Activated naive CD4-positive, alpha-beta T cell treated with anti-CD3 and anti-CD28 coated beads, Interleukin-2, amount 50 U/mL, for 72 hours (primary cell): ENCODE data around the gene ARHGAP25. TPM values are rescaled to one million over a fixed set of nuclear protein-coding genes. Genes with fewer than 3 reads are reported as not detected.

Experiments
- ATAC-seq, 2 donors: fragments of 150-1000 bp; cut with Tn5 transposase; 2 replicates each; pipeline ENCODE4 v1.10.0; 2021; ENCODE audit warnings: mild to moderate bottlenecking in 2 of 2, moderate library complexity in 2 of 2
- DNase-seq, 2 donors: peaks; one replicate each; pipeline ENCODE4 v3.0.0; 2021 to 2022; ENCODE audit warnings: low spot score in 2 of 2
- H3K27ac Mint-ChIP-seq, 2 donors: one replicate each; pipeline ENCODE4 v1.8.0; 2022; ENCODE audit warnings: mild to moderate bottlenecking in 2 of 2, mixed read lengths in 2 of 2
- H3K36me3 Mint-ChIP-seq, 2 donors: one replicate each; pipeline ENCODE4 v1.8.0; 2022; ENCODE audit warnings: mixed read lengths in 2 of 2
- H3K9me3 Mint-ChIP-seq, 2 donors: one replicate each; pipeline ENCODE4 v1.8.0; 2022; ENCODE audit warnings: mixed read lengths in 2 of 2
- total RNA-seq, 2 donors: library from RNA; stranded (reverse); gene quantifications; one replicate each; pipeline ENCODE4 v1.2.3, GENCODE V29; 2022

ARHGAP25 gene
- total RNA-seq, 2 donors from 2014 or later, result 37.7 to 43.0 TPM

DNA sequence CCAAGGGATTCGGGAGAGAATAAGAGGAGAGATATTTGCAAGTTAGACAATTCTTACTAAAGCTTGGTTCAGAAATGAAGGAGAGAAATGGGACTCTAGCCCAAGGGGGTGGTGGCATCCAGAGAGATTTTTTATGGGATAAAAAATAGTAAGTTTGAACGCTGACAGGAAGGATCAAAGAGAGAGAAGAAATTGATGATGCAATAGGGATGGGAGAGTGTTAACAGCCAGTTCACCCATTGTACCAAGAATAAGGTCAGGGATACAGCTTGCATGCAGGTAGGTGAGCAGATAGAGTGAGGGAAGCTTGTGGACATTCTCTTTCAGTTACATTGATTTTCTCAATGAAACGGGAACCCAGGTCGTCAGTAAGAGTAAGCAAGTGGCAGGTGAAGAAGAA is 1.2 kb upstream of the ARHGAP25 start:
- no peaks in the 10 kb centered on the region for H3K9me3 Mint-ChIP-seq
- DNase-seq, result no peak
- ATAC-seq, result no peak
- peaks cover 9 to 10% of the 10 kb centered on the region in 2 donors for H3K36me3 Mint-ChIP-seq
- H3K27ac Mint-ChIP-seq, result no peak overlapping the region

DNA sequence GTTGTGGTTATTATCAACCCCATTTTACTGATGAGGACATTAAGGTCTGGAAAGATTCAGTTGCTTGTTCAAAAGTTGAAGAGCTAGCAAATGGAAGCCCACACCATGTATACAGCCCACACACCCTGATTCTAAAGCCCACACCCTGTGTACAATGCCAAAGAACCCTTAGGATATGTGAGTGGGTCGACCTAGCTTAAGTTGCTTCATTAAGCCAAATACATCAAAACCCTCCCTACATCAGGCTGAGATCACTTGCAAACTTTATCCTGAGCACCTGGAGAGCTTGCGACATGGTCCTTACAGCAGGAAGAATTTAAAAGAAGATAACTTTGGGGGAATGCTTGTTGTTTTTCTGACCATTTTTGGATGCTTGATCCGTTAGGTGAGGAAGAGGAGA is 435 bp upstream of the ARHGAP25 start:
- DNase-seq (no peak), ATAC-seq (peak in 1 of 2 donors; percentile 15)
- H3K27ac Mint-ChIP-seq, result no peak overlapping the region
- H3K9me3 Mint-ChIP-seq, result no peaks in the 10 kb centered on the region
- peaks cover 9 to 10% of the 10 kb centered on the region in 2 donors for H3K36me3 Mint-ChIP-seq

DNA sequence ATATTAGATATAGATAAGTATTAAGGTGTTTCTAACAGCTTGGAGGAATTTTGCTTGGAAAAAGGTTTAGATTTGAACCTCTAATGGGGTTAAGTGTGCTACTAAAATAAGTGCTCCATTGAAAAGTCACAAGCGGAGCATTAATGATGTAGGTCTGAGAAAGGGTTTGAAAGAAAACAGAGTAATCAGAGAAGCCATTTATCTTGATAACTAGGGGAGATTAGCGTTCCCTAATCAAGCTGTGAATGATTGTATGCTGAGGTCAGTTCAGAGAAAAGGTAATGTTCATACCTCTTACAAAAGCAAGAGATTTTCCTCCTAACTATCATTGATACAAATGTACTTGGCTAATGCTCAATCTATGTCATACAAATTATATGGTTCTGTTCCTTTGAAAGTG is 1.5 kb downstream of the ARHGAP25 start:
- ATAC-seq, result no peak

DNA sequence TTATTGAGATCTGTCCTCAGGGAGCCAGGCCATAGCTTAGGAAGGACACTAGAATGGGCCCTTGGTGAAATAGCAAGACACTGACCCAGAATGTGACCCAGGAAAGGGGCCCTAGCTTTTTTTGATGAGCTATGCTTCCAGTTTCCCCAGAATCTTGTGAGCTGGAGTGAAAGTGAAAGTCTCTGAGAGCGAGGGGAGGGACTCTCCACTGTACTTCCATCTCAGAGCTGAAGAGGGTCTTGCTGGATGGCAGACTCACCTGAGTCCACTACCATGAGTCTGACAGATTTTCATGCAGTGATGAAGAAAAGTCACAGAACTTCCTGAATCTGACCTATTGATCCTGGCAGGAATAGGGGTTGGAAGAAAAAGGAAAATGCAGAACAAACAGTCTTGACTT is 3.1 kb downstream of the ARHGAP25 start:
- Mint-ChIP-seq H3K27ac (peak overlapping the region; percentile 63 to 89), H3K9me3 (no peaks in the 10 kb centered on the region)
- ATAC-seq, result peak; percentile 31 to 41

More for the DNA sequence above, 1.5 kb downstream of the ARHGAP25 start:
- DNase-seq, result no peak
- Mint-ChIP-seq H3K36me3 (peaks cover 9 to 14% of the 10 kb centered on the region in 2 donors), H3K9me3 (no peaks in the 10 kb centered on the region), H3K27ac (no peak overlapping the region)

DNA sequence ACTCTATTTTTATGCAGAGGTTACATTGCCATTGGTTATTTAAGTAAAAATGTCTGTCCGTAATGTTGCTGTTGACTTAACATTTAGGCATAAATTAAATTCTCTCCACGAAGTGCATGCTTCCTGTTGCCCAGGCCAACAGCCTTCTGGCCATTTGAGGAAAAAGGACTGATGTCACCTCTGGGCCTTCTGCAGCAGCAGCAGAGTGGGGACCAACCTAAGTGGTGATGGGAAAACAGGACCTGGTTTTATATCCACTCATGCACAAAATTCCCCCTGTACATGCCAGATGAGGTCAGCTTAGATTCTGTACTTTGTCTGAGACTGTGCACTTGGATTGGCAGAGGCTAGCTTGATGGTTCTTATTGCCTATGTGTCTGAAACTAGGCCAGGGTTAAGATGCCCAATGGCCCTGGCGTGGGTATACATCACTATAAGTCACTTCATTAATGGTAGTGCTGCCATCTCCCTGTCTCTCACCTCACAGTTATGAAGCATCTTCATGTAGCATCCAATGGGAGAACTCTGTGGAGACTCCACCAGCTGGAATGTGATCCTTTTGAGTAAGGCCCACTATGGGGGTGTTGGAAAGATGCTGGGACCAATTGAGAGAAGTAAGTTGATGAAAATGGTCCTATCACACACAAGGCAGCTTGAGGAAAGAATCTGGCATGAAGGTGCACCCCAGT is 4.4 kb downstream of the ARHGAP25 start:
- peak overlapping the region; percentile 89 to 90 for H3K27ac Mint-ChIP-seq
- H3K9me3 Mint-ChIP-seq, result no peaks in the 10 kb centered on the region
- peak in 1 of 2 donors; percentile 15 for ATAC-seq
- no peak for DNase-seq
- H3K36me3 Mint-ChIP-seq, result peaks cover 11 to 28% of the 10 kb centered on the region in 2 donors

More for the DNA sequence above, 3.1 kb downstream of the ARHGAP25 start:
- H3K36me3 Mint-ChIP-seq, result peaks cover 9 to 16% of the 10 kb centered on the region in 2 donors
- peak in 1 of 2 donors; percentile 36 for DNase-seq

DNA sequence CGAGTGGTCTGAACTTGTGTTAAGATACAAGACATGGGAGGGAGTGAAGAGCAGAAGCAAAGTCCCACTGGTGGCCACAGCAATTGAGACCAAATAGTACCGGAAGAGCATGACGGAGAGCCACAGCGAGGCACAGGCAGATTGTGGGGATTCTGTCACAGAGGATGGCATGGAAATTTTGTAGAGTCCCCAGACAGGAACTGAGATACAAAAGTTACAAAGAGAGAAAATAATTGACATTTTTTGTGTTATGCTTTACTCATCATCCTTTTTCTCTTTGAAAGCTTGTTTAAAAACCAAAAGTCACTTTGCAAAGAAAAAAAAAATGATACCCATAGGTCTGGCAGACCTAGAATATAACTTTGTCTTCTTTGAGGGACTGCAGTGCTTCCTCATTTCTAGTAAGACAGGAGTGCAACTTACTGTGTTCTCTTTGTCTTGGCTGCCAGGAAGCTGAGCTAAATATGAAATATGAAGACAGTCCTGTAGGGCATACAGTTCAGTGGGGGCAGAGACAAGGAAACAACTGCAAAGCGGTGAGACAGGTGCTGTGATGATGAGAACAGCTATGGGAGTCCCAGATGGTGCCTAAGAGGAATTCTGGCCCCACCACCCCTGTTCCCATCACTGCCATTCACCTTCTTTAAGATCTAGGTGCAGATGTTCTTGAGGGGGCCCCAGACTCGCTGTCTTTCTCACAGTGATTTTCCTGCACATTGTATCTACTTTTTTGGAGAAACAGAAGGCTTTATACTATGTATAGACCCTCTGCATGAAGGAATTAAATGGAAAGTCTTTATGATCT is 5.2 kb downstream of the ARHGAP25 start:
- DNase-seq (no peak), ATAC-seq (peak; percentile 12 to 27)
- Mint-ChIP-seq H3K9me3 (no peaks in the 10 kb centered on the region), H3K36me3 (peaks cover 19 to 36% of the 10 kb centered on the region in 2 donors), H3K27ac (peak overlapping the region; percentile 89 to 90)

DNA sequence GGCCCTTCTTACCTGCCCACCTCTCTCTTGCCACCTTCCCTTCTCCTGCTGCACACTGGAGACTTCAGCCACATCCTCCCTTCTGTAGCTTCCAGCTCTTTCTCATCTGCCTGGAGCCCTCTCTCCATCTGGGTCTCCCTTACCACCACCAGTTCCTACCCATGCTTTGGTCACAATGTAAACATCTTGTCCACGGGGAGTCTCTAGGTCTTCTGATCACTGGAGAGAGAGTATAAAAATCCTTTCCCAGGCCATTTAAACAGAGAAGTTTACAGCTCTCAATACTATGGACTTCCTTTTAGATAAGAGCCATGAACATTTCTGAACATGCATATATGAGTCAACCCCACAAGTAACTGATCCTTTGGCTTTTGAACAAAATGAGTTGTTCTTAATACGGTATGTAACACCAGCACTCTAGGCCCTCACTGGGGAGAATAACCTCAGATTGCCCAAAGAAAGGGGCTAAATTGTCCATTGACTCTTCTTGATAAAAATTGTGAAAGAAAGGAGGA is 5.8 kb downstream of the ARHGAP25 start:
- H3K36me3 Mint-ChIP-seq, result peaks cover 25 to 42% of the 10 kb centered on the region in 2 donors
- DNase-seq (no peak), ATAC-seq (peak; percentile 46 to 56)
- no peaks in the 10 kb centered on the region for H3K9me3 Mint-ChIP-seq
- peak overlapping the region; percentile 89 to 90 for H3K27ac Mint-ChIP-seq

DNA sequence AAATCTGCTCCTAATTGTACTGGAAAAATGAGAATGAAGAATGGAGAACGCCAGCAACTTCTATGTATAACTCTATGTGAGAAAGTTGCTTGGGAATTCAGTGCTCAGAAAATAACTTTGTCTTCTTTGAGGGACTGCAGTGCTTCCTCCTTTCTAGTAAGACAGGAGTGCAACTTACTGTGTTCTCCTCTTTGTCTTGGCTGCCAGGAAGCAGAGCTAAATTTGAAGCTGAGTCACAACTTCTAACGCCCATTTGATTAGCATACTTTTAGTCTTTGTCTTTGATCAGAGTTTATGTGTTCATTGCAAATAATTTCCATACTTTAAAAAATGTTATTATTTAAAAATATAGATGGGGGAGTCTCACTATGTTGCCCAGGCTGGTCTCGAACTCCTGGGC is 6.6 kb downstream of the ARHGAP25 start:
- ATAC-seq (peak in 1 of 2 donors; percentile 39), DNase-seq (no peak)
- Mint-ChIP-seq H3K27ac (peak overlapping the region; percentile 89 to 90), H3K36me3 (peaks cover 28 to 44% of the 10 kb centered on the region in 2 donors), H3K9me3 (no peaks in the 10 kb centered on the region)

DNA sequence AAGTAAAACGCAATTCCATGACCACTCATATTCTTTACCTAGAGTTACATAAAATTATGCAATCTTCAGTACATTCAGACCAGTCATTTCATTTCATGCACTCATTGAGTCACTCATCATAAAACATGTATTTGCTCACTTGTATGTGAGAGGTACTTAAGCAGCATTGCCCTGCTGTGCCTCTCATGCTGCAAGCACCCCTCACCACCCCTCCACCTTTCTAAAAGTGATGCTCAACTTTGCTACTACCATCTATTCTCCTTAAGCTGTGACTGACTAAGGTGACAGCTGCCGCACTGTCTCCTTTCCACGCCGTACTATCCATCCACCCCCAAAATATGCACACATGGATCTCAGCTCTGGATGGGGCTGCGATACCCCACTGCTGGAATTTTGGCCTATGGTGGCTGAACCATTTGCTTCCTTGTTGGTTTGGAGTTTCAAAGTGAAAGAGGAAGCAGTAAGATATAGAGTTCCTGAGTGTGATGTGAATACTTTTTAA is 7.2 kb downstream of the ARHGAP25 start:
- Mint-ChIP-seq H3K9me3 (no peaks in the 10 kb centered on the region), H3K36me3 (peaks cover 24 to 44% of the 10 kb centered on the region in 2 donors), H3K27ac (peak overlapping the region; percentile 89 to 90)
- no peak for DNase-seq
- ATAC-seq, result peak; percentile 27 to 70

DNA sequence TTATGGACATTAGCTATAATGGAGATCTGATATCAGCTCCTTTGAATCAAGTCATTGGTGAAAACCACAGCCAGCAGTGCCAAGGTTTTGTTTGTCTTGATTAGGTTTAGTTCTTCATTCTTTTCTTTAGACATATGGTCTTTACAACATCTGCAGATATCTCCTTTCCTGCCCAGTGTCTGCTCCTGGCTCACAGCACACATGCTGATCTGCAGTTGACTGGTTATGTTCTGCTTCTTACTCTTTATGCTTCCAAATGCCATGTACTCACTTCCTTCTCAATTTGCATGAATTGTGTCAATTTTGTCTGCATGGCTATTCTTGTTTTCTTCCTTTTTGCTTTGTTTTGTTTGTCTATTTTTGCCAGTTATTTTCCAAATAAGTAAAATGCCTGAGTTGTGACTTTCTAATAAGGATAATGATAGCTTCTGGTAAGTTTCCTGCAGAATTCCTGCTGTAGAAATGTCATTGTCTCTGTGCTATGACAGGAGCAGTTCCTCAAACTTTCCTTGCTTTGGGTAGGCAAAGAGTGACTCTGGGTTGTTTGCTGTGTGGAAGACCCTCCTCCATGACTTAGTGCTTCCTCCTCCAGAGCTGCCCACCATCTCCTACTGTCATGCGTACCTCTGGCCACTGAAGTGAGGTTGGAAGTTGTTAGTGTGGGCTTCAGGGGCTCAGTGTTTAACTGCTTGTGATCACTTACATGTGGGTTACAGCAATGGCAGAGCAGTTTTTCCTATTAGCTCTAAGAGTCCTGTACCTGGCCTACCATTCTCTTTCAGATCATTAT is 8.2 kb downstream of the ARHGAP25 start:
- peaks cover 30 to 38% of the 10 kb centered on the region in 2 donors for H3K36me3 Mint-ChIP-seq
- DNase-seq (no peak), ATAC-seq (no peak)

DNA sequence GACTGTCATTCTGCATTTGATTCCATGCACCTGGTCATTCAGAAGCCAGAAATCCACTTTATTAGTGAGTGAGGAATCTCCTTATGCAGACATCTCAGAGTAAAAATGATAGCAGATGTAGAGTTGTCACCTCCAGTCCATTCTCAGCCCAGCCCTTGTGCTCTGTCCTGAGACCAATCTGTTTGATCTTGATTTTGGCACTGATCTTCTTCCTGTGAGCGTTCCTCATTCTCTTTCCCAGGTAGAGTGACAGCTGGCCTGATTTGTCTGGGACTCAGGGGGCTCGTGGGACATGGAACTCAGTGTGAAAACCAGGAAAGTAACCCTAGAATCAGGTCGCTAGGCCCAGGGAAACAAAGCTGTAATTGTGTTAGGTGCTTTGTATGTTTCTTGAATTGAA is 8.9 kb downstream of the ARHGAP25 start:
- Mint-ChIP-seq H3K27ac (peak overlapping the region; percentile 5 to 78), H3K9me3 (no peaks in the 10 kb centered on the region), H3K36me3 (peaks cover 30 to 34% of the 10 kb centered on the region in 2 donors)
- ATAC-seq (no peak), DNase-seq (no peak)

More for the DNA sequence above, 8.2 kb downstream of the ARHGAP25 start:
- peak overlapping the region; percentile 5 to 78 for H3K27ac Mint-ChIP-seq
- H3K9me3 Mint-ChIP-seq, result no peaks in the 10 kb centered on the region

DNA sequence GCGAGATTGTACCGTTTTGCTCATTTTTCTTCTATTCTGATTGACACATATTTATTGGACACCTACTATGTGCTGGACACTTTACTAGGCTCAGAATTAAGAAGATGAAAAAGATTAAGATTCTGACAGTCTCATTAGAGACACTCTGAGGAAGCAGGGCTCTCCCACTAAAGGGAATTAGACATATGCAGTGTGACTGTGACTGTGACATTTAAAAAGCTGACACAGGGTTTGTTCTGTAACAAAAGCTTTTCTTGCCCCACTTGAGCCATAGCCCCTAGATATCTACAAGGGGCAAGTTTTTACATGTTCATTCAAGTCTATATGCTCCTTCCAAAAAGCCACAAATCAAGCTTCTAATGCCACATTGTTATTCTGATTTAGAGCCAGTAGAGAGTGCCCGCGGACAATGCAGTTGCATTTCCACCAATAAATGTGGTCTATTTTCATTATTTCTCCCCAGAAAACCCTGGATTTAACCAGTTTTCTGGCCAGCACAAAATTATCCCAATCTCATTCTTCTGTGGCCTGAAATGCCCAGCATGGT is 9.8 kb downstream of the ARHGAP25 start:
- H3K9me3 Mint-ChIP-seq, result no peaks in the 10 kb centered on the region
- DNase-seq, result no peak
- peak overlapping the region; percentile 78 to 85 for H3K27ac Mint-ChIP-seq
- peaks cover 30 to 34% of the 10 kb centered on the region in 2 donors for H3K36me3 Mint-ChIP-seq
- no peak for ATAC-seq

DNA sequence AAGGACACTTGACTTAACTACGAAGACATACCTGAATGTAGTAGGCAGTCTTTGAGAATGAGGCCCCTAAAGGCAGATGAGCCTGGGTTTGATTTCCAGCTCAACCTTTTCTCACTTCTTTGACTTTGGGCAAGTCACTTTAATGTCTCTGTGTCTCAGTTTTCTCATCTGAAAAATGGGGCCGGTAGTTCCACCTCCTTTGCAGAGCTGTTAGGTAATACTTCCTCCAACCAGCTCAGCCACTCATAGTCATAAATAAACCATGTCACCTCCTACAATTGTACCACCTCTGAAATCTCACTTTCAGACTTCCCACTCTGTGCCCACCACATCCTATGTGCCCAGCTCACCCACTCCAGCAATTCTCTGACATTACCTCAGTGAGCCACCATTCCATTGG is 10.4 kb downstream of the ARHGAP25 start:
- ATAC-seq (peak; percentile 61 to 84), DNase-seq (peak; percentile 31 to 69)
- no peaks in the 10 kb centered on the region for H3K9me3 Mint-ChIP-seq
- peaks cover 30 to 34% of the 10 kb centered on the region in 2 donors for H3K36me3 Mint-ChIP-seq
- H3K27ac Mint-ChIP-seq, result peak overlapping the region; percentile 78 to 85

DNA sequence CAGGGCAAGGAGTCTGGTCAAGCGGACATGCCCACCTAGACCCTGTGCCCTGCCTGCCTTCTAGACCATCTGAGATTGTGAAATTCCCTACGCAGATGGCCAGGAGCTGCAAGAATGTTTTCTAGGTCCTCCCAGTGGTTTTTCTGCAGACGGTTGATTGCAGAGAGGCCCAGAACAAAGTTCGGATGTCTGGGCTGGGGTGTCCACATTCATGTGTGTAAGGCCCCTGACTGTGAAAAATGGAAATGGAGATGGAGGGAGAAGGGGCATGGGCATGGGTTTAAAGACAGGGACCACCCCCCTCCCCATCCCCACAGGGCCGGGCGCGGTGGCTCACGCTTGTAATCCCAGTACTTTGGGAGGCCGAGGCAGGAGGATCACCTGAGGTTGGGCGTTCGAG is 11.8 kb downstream of the ARHGAP25 start:
- DNase-seq (no peak), ATAC-seq (no peak)
- no peak overlapping the region for H3K27ac Mint-ChIP-seq
- H3K36me3 Mint-ChIP-seq, result peaks cover 29 to 30% of the 10 kb centered on the region in 2 donors
- no peaks in the 10 kb centered on the region for H3K9me3 Mint-ChIP-seq

DNA sequence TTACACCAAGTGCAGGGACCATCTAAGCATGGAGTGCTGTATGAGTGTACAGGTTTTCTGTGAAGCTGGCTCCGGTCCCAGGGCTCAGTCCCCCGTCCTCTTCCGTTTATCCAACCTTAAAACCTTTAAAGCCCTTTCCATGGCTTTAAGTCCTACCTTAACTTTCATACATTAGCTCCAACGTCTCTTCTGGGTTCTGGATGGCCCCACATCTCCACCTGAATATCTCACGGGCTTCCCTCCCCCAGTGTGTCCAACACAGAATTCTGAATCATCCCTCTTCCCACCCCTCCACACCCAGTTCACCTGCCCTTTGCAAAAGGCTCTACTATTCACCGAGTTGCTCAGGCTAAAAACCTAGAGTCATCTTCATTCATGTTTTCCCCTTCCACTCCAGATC is 12.8 kb downstream of the ARHGAP25 start:
- Mint-ChIP-seq H3K36me3 (peaks cover 29 to 30% of the 10 kb centered on the region in 2 donors), H3K9me3 (no peaks in the 10 kb centered on the region), H3K27ac (peak overlapping the region; percentile 43 to 70)
- no peak for ATAC-seq
- DNase-seq, result no peak

DNA sequence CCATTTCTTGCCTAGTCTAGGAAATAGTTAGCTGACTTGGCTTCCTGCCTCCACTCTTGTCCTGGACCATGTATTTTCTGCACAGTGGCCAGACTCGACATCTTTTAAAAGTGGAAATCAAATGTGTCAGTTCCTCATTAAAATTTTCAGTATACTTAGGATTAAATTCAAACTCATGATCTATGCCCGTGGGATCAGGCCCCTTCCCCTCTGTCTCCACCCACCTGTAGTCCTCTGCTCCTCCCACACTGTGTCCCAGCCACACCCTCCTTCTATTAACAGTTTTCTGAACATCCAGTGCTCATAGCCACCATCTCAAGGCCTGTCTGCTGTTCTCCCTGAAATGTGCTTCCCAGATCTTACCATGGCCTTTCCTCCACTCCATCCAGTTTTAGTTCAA is 13.3 kb downstream of the ARHGAP25 start:
- ATAC-seq (no peak), DNase-seq (no peak)
- H3K27ac Mint-ChIP-seq, result peak overlapping the region; percentile 10 to 43
- no peaks in the 10 kb centered on the region for H3K9me3 Mint-ChIP-seq
- H3K36me3 Mint-ChIP-seq, result peaks cover 26 to 30% of the 10 kb centered on the region in 2 donors
